ENCODE data around the gene NDUFAF8.

The NDUFAF8 gene

GRCh38 chr17:81270279-81270678, 31.2 kb downstream of the NDUFAF8 start:
- H3K36me3 ChIP-seq (ENCODE audit: control insufficient read depth, insufficient read depth, low read length), result peaks cover 38% of the 10 kb centered on the region
- no peak for DNase-seq (ENCODE audit: extremely low read depth, insufficient read length)
- H3K4me3 ChIP-seq (replicated peaks; ENCODE audit: low read depth, low read length), result no peak overlapping the region
- TF ChIP-seq CTCF (IDR thresholded peaks at IDR 0.05; ENCODE audit: insufficient read depth, low read length, poor library complexity, severe bottlenecking), result no peak
- no peaks in the 10 kb centered on the region for H3K27me3 ChIP-seq (replicated peaks; ENCODE audit: control insufficient read depth, insufficient read depth, low read length)

DNA sequence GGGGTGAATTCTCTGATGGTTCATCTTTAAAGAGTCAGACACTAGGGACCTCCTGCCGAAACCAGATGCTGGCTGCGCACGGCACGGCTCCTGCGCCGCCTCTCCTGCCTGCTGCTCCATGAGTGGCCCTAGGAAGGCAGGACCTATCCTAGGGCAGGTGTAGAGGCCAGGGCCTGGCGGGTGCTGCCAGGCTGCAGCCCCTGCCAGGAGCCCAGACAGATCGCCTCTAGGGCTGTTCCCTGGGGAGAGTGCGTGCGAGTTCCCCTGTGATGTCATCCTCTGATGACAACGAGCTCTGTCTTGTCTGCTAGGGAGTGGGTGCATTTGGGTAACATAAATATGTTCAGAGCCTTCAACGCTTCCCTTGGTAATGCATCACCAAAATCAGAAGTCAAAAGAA, 32.1 kb downstream of the NDUFAF8 start:
- Histone ChIP-seq H3K27me3 (replicated peaks; ENCODE audit: control insufficient read depth, insufficient read depth, low read length) (no peaks in the 10 kb centered on the region), H3K36me3 (ENCODE audit: control insufficient read depth, insufficient read depth, low read length) (peaks cover 40% of the 10 kb centered on the region), H3K4me3 (replicated peaks; ENCODE audit: low read depth, low read length) (no peak overlapping the region)
- no peak for TF ChIP-seq CTCF (IDR thresholded peaks at IDR 0.05; ENCODE audit: insufficient read depth, low read length, poor library complexity, severe bottlenecking)
- no peak for DNase-seq (ENCODE audit: extremely low read depth, insufficient read length)

GRCh38 chr17:81272616-81273015, 33.5 kb downstream of the NDUFAF8 start:
- H3K27me3 ChIP-seq (replicated peaks; ENCODE audit: control insufficient read depth, insufficient read depth, low read length), result no peaks in the 10 kb centered on the region
- H3K36me3 ChIP-seq (ENCODE audit: control insufficient read depth, insufficient read depth, low read length), result peaks cover 44% of the 10 kb centered on the region
- no peak for TF ChIP-seq CTCF (IDR thresholded peaks at IDR 0.05; ENCODE audit: insufficient read depth, low read length, poor library complexity, severe bottlenecking)
- DNase-seq (ENCODE audit: extremely low read depth, insufficient read length), result no peak
- H3K4me3 ChIP-seq (replicated peaks; ENCODE audit: low read depth, low read length), result no peak overlapping the region

DNA sequence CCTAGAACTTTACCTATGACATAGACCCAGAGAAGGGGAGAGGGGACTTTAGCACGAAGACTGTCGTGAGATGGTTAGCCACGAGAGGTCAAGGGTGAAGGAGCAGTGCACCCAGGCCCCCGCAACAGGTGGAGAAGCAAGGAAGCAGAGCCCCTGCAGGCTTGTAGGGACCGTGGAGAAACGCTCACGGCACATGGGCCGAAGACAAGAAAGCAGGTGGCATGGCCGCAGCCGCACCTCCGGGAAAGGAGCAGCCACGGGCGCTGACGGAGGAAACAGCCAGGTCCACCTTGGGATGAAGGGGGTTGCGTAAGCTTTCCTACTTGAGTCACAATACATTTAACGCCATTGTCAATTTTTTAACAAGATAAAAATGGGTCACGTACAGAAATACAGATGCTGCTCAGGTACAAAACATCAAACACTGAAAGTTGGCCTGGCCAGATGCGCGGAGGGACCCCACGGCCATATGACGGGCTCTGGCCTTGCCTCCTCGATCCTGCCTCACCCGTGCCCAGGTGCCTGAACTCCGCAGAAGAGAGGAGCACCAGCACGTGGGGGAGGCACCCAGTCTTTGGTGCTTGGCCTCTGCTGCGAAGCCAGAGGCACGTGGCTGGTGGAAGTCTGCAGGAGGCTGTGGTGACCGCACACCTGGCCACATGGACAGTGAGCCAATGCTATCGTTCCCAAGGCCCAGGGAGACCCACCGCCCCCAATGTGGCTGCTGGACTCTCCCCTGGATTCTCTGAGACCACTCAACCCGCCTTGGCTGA, 34.8 kb downstream of the NDUFAF8 start:
- no peaks in the 10 kb centered on the region for H3K27me3 ChIP-seq (replicated peaks; ENCODE audit: control insufficient read depth, insufficient read depth, low read length)
- H3K4me3 ChIP-seq (replicated peaks; ENCODE audit: low read depth, low read length), result no peak overlapping the region
- TF ChIP-seq CTCF (IDR thresholded peaks at IDR 0.05; ENCODE audit: insufficient read depth, low read length, poor library complexity, severe bottlenecking), result no peak
- DNase-seq (ENCODE audit: extremely low read depth, insufficient read length), result no peak
- H3K36me3 ChIP-seq (ENCODE audit: control insufficient read depth, insufficient read depth, low read length), result peaks cover 40% of the 10 kb centered on the region

DNA sequence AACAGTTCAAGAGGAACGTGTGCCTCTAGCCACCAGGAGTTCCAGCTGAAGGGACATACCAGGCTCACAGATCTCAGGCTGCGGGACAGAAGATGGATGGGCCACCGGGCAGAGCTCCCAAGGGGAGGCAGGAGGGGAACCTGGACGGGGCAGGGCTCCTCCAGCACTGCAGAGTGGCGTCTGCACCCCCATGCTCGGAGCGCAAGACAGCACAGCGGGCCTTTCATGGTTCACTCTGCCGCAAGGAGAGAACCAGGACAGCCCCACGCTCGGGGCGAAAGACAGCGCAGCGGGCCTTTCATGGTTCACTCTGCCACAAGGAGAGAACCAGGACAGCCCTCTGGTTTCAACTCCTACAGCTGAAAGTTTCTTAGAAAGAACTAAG, 35.3 kb downstream of the NDUFAF8 start:
- Histone ChIP-seq H3K36me3 (ENCODE audit: control insufficient read depth, insufficient read depth, low read length) (peaks cover 43% of the 10 kb centered on the region), H3K4me3 (replicated peaks; ENCODE audit: low read depth, low read length) (no peak overlapping the region), H3K27me3 (replicated peaks; ENCODE audit: control insufficient read depth, insufficient read depth, low read length) (no peaks in the 10 kb centered on the region)
- no peak for TF ChIP-seq CTCF (IDR thresholded peaks at IDR 0.05; ENCODE audit: insufficient read depth, low read length, poor library complexity, severe bottlenecking)
- DNase-seq (ENCODE audit: extremely low read depth, insufficient read length), result no peak

- Histone ChIP-seq H3K4me3 (replicated peaks; ENCODE audit: low read depth, low read length) (no peak overlapping the region), H3K27me3 (replicated peaks; ENCODE audit: control insufficient read depth, insufficient read depth, low read length) (no peaks in the 10 kb centered on the region), H3K36me3 (ENCODE audit: control insufficient read depth, insufficient read depth, low read length) (peaks cover 44% of the 10 kb centered on the region)
- no peak for DNase-seq (ENCODE audit: extremely low read depth, insufficient read length)
- TF ChIP-seq CTCF (IDR thresholded peaks at IDR 0.05; ENCODE audit: insufficient read depth, low read length, poor library complexity, severe bottlenecking), result no peak
Measured at GRCh38 chr17:81276781-81277180, 37.7 kb downstream of the NDUFAF8 start.

Measured in GM06990 (cell line).